ENCODE results near the gene FILIP1L.

The FILIP1L gene

GRCh38 chr3:99970198-99970597 is 144.1 kb downstream of the FILIP1L start:
- no peak overlapping the region for H3K27ac ChIP-seq
- TF ChIP-seq ZFX (IDR thresholded peaks at IDR 0.05) (no peak), CTCF (conservative IDR thresholded peaks at IDR 0.05) (no peak)

GRCh38 chr3:99969136-99969535 is 145.2 kb downstream of the FILIP1L start:
- H3K27ac ChIP-seq = no peak overlapping the region
- TF ChIP-seq CTCF (conservative IDR thresholded peaks at IDR 0.05) (no peak), ZFX (IDR thresholded peaks at IDR 0.05) (no peak)

GRCh38 chr3:99967796-99968195 is 146.5 kb downstream of the FILIP1L start:
- no peak overlapping the region for H3K27ac ChIP-seq
- no peak for TF ChIP-seq ZFX (IDR thresholded peaks at IDR 0.05)
- no peak for TF ChIP-seq CTCF (conservative IDR thresholded peaks at IDR 0.05)

- H3K27ac ChIP-seq = no peak overlapping the region
- TF ChIP-seq CTCF (conservative IDR thresholded peaks at IDR 0.05) (no peak), ZFX (IDR thresholded peaks at IDR 0.05) (no peak)
These were observed 147.5 kb downstream of the FILIP1L start for GRCh38 chr3:99966662-99967416.

GRCh38 chr3:99965681-99966408 is 148.5 kb downstream of the FILIP1L start:
- TF ChIP-seq CTCF (conservative IDR thresholded peaks at IDR 0.05) (no peak), ZFX (IDR thresholded peaks at IDR 0.05) (no peak)
- H3K27ac ChIP-seq = no peak overlapping the region

GRCh38 chr3:99965077-99965476 is 149.2 kb downstream of the FILIP1L start:
- no peak for TF ChIP-seq CTCF (conservative IDR thresholded peaks at IDR 0.05)
- TF ChIP-seq ZFX (IDR thresholded peaks at IDR 0.05) = no peak
- no peak overlapping the region for H3K27ac ChIP-seq

- H3K27ac ChIP-seq = no peak overlapping the region
- TF ChIP-seq ZFX (IDR thresholded peaks at IDR 0.05) (no peak), CTCF (conservative IDR thresholded peaks at IDR 0.05) (no peak)
These were observed 151.6 kb downstream of the FILIP1L start for GRCh38 chr3:99962703-99963102.
